Coronary artery (tissue), 2 donors: Measurements from ENCODE around the gene NOXO1.

ENCODE experiments used
- DNase-seq: peaks from one replicate; pipeline ENCODE4 v3.0.0-alpha.2; 2017; ENCODE audit warnings: low spot score
- H3K27ac ChIP-seq, 2 donors: fragments of 200-600 bp; sonication (generic); one replicate each; pipeline ENCODE4 v1.5.1; 2016 to 2019
- H3K4me3 ChIP-seq: fragments of 200-600 bp; sonication (generic); 2 replicates; pipeline ENCODE4 v1.5.1; 2016; ENCODE audit warnings: mild to moderate bottlenecking, moderate library complexity
- TF ChIP-seq, protein P1 (sequence below): fragments of 200-600 bp; sonication (generic); IDR thresholded peaks from one replicate; pipeline ENCODE4 v1.5.1; 2019; ENCODE audit warnings: antibody characterized with exemption

Gene NOXO1

DNA sequence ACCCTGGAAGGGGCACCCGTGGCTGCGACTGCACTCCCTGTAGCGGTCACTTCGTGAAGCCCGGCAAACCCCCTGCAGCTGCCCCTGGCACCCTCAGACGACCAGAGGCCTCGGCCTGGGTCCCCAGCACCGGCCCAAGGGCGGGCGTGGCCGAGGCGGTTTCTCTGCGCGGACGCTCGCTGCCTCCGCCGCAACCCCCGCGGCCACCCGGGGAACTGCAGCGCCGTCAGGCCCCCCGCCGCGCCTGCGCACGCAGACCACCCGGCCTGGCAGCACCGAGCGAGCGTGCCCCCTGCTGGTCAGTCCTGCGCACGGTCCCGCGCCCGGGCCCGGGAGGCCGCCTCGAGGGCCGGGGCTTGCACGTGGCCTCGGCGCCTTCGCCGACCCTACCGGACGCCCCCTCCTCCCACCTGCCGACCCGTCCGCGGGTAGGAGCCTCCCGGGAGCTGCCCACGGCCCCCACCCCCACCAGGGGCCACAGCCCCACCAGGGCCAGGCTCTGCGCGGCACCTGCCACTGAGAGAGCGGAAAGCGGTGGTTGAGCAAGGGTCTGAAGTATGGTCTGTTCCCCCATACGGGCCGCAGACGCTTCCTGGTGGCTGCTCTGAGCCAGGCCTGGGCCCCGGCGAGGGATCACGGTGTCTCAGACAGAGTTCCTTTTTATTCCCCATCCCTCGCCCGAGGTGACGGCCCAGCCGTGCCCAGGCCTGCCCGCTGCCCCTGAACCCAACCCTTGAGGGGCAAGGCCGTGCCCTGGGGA is 51.5 kb downstream of the NOXO1 start:
- DNase-seq = peak; percentile 86
- H3K4me3 ChIP-seq = peak overlapping the region; percentile 76
- peak overlapping the region; percentile 67 to 72 for H3K27ac ChIP-seq
- TF ChIP-seq, protein P1, sequence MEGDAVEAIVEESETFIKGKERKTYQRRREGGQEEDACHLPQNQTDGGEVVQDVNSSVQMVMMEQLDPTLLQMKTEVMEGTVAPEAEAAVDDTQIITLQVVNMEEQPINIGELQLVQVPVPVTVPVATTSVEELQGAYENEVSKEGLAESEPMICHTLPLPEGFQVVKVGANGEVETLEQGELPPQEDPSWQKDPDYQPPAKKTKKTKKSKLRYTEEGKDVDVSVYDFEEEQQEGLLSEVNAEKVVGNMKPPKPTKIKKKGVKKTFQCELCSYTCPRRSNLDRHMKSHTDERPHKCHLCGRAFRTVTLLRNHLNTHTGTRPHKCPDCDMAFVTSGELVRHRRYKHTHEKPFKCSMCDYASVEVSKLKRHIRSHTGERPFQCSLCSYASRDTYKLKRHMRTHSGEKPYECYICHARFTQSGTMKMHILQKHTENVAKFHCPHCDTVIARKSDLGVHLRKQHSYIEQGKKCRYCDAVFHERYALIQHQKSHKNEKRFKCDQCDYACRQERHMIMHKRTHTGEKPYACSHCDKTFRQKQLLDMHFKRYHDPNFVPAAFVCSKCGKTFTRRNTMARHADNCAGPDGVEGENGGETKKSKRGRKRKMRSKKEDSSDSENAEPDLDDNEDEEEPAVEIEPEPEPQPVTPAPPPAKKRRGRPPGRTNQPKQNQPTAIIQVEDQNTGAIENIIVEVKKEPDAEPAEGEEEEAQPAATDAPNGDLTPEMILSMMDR = peak; percentile 100

DNA sequence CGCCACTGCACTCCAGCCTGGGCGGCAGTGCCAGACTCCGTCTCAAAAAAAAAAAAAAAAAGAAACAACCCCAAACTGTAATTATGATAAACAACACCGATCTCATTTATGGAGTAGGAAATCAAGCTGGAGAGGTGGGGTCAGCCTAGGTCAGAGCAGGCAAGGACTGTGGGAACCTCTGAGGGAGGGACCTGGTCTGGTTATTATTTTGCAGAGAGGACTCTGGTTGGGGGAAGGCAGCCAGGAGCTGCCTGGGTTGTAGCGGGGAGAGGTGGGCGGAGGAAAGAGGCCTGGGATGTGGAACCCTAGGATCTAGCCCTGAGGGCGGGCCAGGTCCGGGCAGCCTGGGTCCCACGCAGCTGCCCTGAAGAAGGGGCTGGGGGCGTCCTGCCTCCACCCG is 52.2 kb downstream of the NOXO1 start:
- Histone ChIP-seq H3K27ac (peak overlapping the region; percentile 67 to 72), H3K4me3 (peak overlapping the region; percentile 76)
- DNase-seq = no peak
- TF ChIP-seq, protein P1 = no peak
